Stimulated activated effector memory CD8-positive, alpha-beta T cell treated with anti-CD3 and anti-CD28 coated beads, Interleukin-12 subunit alpha, Interleukin-12 subunit beta, amount 100 ng/mL, for 72 hours (primary cell): ENCODE measurements around the gene GNAT1.
"Not testable (repeated sequence)": the region's sequence is repeated elsewhere in the genome, so short reads cannot be mapped to it uniquely, and the experiment has no call there.

Experiments used
- ATAC-seq: fragments of 150-1000 bp; cut with Tn5 transposase; 2 replicates; pipeline ENCODE4 v1.10.0; 2021
- DNase-seq, 2 donors: peaks; one replicate each; pipeline ENCODE4 v3.0.0; 2021 to 2022; ENCODE audit warnings: low spot score in 2 of 2
- H3K27ac Mint-ChIP-seq: one replicate; pipeline ENCODE4 v1.8.0; 2022; ENCODE audit warnings: mild to moderate bottlenecking, mixed read lengths
- H3K36me3 Mint-ChIP-seq: one replicate; pipeline ENCODE4 v1.8.0; 2022; ENCODE audit warnings: mild to moderate bottlenecking, mixed read lengths
- H3K4me1 Mint-ChIP-seq: one replicate; pipeline ENCODE4 v1.8.0; 2022; ENCODE audit warnings: mixed read lengths
- H3K4me3 Mint-ChIP-seq: one replicate; pipeline ENCODE4 v1.8.0; 2022; ENCODE audit warnings: mild to moderate bottlenecking, mixed read lengths
- H3K9me3 Mint-ChIP-seq: one replicate; pipeline ENCODE4 v1.8.0; 2022; ENCODE audit warnings: mixed read lengths

The GNAT1 gene

GRCh38 chr3:50241713-50242380, 50.4 kb downstream of the GNAT1 start:
- peak overlapping the region; percentile 94 for H3K27ac Mint-ChIP-seq
- H3K36me3 Mint-ChIP-seq: peaks cover 96% of the 10 kb centered on the region
- no peak for DNase-seq
- no peaks in the 10 kb centered on the region for H3K9me3 Mint-ChIP-seq
- peak overlapping the region; percentile 76 for H3K4me3 Mint-ChIP-seq
- ATAC-seq: no peak
- peaks cover 91% of the 10 kb centered on the region for H3K4me1 Mint-ChIP-seq

- no peak for ATAC-seq
- Mint-ChIP-seq H3K4me1 (peaks cover 91% of the 10 kb centered on the region), H3K4me3 (peak overlapping the region; percentile 76), H3K36me3 (peaks cover 96% of the 10 kb centered on the region), H3K27ac (peak overlapping the region; percentile 94), H3K9me3 (no peaks in the 10 kb centered on the region)
- DNase-seq: no peak
These were observed 51.0 kb downstream of the GNAT1 start for GRCh38 chr3:50242381-50242770.

GRCh38 chr3:50242851-50243542, 51.6 kb downstream of the GNAT1 start:
- DNase-seq: peak in 1 of 2 donors; percentile 32
- ATAC-seq: peak; percentile 2
- Mint-ChIP-seq H3K27ac (peak overlapping the region; percentile 94), H3K4me1 (peaks cover 91% of the 10 kb centered on the region), H3K9me3 (no peaks in the 10 kb centered on the region), H3K36me3 (peaks cover 96% of the 10 kb centered on the region), H3K4me3 (peak overlapping the region; percentile 76)

GRCh38 chr3:50243543-50243895, 52.1 kb downstream of the GNAT1 start:
- DNase-seq: no peak
- no peak for ATAC-seq
- Mint-ChIP-seq H3K4me1 (peaks cover 90% of the 10 kb centered on the region), H3K36me3 (peaks cover 95% of the 10 kb centered on the region), H3K9me3 (no peaks in the 10 kb centered on the region), H3K27ac (peak overlapping the region; percentile 94), H3K4me3 (peak overlapping the region; percentile 76)

GRCh38 chr3:50244813-50245212, 53.4 kb downstream of the GNAT1 start:
- not testable (repeated sequence) for ATAC-seq, DNase-seq, H3K9me3 Mint-ChIP-seq
- H3K4me1 Mint-ChIP-seq: peaks cover 87% of the 10 kb centered on the region
- H3K36me3 Mint-ChIP-seq: peaks cover 86% of the 10 kb centered on the region
- H3K27ac Mint-ChIP-seq: peak overlapping the region; percentile 94
- peak overlapping the region; percentile 76 for H3K4me3 Mint-ChIP-seq

GRCh38 chr3:50245251-50245745, 53.9 kb downstream of the GNAT1 start:
- Mint-ChIP-seq H3K36me3 (peaks cover 86% of the 10 kb centered on the region), H3K9me3 (no peaks in the 10 kb centered on the region), H3K4me1 (peaks cover 87% of the 10 kb centered on the region), H3K27ac (peak overlapping the region; percentile 94), H3K4me3 (peak overlapping the region; percentile 76)
- DNase-seq (no peak), ATAC-seq (no peak)

- peak overlapping the region; percentile 76 for H3K4me3 Mint-ChIP-seq
- DNase-seq (peak; percentile 99), ATAC-seq (peak; percentile 82)
- peaks cover 86% of the 10 kb centered on the region for H3K36me3 Mint-ChIP-seq
- H3K27ac Mint-ChIP-seq: peak overlapping the region; percentile 94
- H3K4me1 Mint-ChIP-seq: peaks cover 91% of the 10 kb centered on the region
- no peaks in the 10 kb centered on the region for H3K9me3 Mint-ChIP-seq
These were observed 54.6 kb downstream of the GNAT1 start for GRCh38 chr3:50245831-50246516.

- H3K4me1 Mint-ChIP-seq: peaks cover 91% of the 10 kb centered on the region
- peak overlapping the region; percentile 94 for H3K27ac Mint-ChIP-seq
- peak in 1 of 2 donors; percentile 71 for DNase-seq
- H3K9me3 Mint-ChIP-seq: no peaks in the 10 kb centered on the region
- H3K4me3 Mint-ChIP-seq: peak overlapping the region; percentile 76
- H3K36me3 Mint-ChIP-seq: peaks cover 86% of the 10 kb centered on the region
- peak; percentile 90 for ATAC-seq
These were observed 55.1 kb downstream of the GNAT1 start for GRCh38 chr3:50246517-50246954.
